HEK293 (cell line): ENCODE data around the gene KANSL1.

ENCODE experiments used
- KLF9 ChIP-seq: fragments of 450-650 bp; formaldehyde crosslinking; IDR thresholded peaks from 2 replicates; pipeline ENCODE4 v1.5.1; 2016; ENCODE audit warnings: missing biosample characterization, missing genetic modification characterization, low read depth
- YY1 ChIP-seq: fragments of 450-650 bp; formaldehyde crosslinking; IDR thresholded peaks from 2 replicates; pipeline ENCODE4 v1.5.1; 2018; ENCODE audit warnings: missing biosample characterization, missing genetic modification characterization
- ZBTB17 ChIP-seq: fragments of 450-650 bp; formaldehyde crosslinking; IDR thresholded peaks from 2 replicates; pipeline ENCODE4 v1.5.1; 2016; ENCODE audit warnings: missing biosample characterization, missing genetic modification characterization
- ZNF214 ChIP-seq: fragments of 450-650 bp; formaldehyde crosslinking; IDR thresholded peaks from 2 replicates; pipeline ENCODE4 v1.5.1; 2017; ENCODE audit warnings: missing biosample characterization, mild to moderate bottlenecking, missing genetic modification characterization, borderline replicate concordance
- ZNF530 ChIP-seq: fragments of 450-650 bp; formaldehyde crosslinking; IDR thresholded peaks from 2 replicates; pipeline ENCODE4 v1.5.1; 2016; ENCODE audit warnings: low read depth, missing biosample characterization, missing genetic modification characterization
- TF ChIP-seq, protein P1 (sequence below): fragments of 450-650 bp; formaldehyde crosslinking; IDR thresholded peaks from 2 replicates; pipeline ENCODE4 v1.5.1; 2016; ENCODE audit warnings: missing biosample characterization, missing genetic modification characterization
- TF ChIP-seq, protein P2 (sequence below): fragments of 450-650 bp; formaldehyde crosslinking; IDR thresholded peaks from 2 replicates; pipeline ENCODE4 v1.5.1; 2017; ENCODE audit warnings: missing biosample characterization, missing genetic modification characterization

DNA sequence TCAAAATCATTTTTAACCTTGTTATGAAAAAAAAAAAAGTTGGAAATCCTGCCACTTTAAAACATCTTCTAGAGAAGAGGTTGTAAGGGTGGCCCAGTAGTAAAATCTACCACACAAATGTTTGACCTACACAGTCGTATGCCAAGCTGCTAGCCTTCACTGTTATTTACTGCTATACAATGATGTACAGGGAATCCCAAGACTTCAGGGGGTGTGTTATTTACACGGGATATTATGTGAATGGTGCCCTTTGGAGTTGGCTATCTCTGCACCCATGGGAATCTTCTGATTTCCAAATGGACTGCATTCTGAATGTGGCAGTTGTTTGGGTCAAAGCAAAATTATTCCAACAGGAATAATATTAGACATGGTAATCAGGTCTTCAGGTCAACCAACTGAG lies 148.2 kb downstream of the KANSL1 start:
- TF ChIP-seq, protein P1, sequence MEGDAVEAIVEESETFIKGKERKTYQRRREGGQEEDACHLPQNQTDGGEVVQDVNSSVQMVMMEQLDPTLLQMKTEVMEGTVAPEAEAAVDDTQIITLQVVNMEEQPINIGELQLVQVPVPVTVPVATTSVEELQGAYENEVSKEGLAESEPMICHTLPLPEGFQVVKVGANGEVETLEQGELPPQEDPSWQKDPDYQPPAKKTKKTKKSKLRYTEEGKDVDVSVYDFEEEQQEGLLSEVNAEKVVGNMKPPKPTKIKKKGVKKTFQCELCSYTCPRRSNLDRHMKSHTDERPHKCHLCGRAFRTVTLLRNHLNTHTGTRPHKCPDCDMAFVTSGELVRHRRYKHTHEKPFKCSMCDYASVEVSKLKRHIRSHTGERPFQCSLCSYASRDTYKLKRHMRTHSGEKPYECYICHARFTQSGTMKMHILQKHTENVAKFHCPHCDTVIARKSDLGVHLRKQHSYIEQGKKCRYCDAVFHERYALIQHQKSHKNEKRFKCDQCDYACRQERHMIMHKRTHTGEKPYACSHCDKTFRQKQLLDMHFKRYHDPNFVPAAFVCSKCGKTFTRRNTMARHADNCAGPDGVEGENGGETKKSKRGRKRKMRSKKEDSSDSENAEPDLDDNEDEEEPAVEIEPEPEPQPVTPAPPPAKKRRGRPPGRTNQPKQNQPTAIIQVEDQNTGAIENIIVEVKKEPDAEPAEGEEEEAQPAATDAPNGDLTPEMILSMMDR (tag by site-specific recombination): no peak
- TF ChIP-seq, protein P2, sequence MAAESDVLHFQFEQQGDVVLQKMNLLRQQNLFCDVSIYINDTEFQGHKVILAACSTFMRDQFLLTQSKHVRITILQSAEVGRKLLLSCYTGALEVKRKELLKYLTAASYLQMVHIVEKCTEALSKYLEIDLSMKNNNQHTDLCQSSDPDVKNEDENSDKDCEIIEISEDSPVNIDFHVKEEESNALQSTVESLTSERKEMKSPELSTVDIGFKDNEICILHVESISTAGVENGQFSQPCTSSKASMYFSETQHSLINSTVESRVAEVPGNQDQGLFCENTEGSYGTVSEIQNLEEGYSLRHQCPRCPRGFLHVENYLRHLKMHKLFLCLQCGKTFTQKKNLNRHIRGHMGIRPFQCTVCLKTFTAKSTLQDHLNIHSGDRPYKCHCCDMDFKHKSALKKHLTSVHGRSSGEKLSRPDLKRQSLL (tag by site-specific recombination): no peak
- TF ChIP-seq ZNF530 (tag by site-specific recombination) (no peak), YY1 (no peak), KLF9 (tag by site-specific recombination) (no peak), ZNF214 (no peak), ZBTB17 (tag by site-specific recombination) (no peak)
